Stimulated activated effector memory CD8-positive, alpha-beta T cell treated with anti-CD3 and anti-CD28 coated beads, Interleukin-12 subunit alpha, Interleukin-12 subunit beta, amount 100 ng/mL, for 72 hours (primary cell): Measurements from ENCODE around the gene SMYD4.
A peak's percentile ranks its signal among the peaks of the same experiment; 100 is the strongest.

Source experiments
- ATAC-seq: fragments of 150-1000 bp; cut with Tn5 transposase; 2 replicates; pipeline ENCODE4 v1.10.0; 2021
- DNase-seq, 2 donors: peaks; one replicate each; pipeline ENCODE4 v3.0.0; 2021 to 2022; ENCODE audit warnings: low spot score in 2 of 2
- H3K27ac Mint-ChIP-seq: one replicate; pipeline ENCODE4 v1.8.0; 2022; ENCODE audit warnings: mild to moderate bottlenecking, mixed read lengths
- H3K36me3 Mint-ChIP-seq: one replicate; pipeline ENCODE4 v1.8.0; 2022; ENCODE audit warnings: mild to moderate bottlenecking, mixed read lengths
- H3K4me1 Mint-ChIP-seq: one replicate; pipeline ENCODE4 v1.8.0; 2022; ENCODE audit warnings: mixed read lengths
- H3K4me3 Mint-ChIP-seq: one replicate; pipeline ENCODE4 v1.8.0; 2022; ENCODE audit warnings: mild to moderate bottlenecking, mixed read lengths
- H3K9me3 Mint-ChIP-seq: one replicate; pipeline ENCODE4 v1.8.0; 2022; ENCODE audit warnings: mixed read lengths

The SMYD4 gene

GRCh38 chr17:1759529-1759928 is 70.2 kb downstream of the SMYD4 start:
- ATAC-seq (no peak), DNase-seq (no peak)
- no peak overlapping the region for H3K4me3 Mint-ChIP-seq
- H3K9me3 Mint-ChIP-seq: no peaks in the 10 kb centered on the region
- H3K27ac Mint-ChIP-seq: no peak overlapping the region
- peaks cover 6% of the 10 kb centered on the region for H3K36me3 Mint-ChIP-seq
- H3K4me1 Mint-ChIP-seq: peaks cover 28% of the 10 kb centered on the region

- no peak for DNase-seq
- H3K9me3 Mint-ChIP-seq: no peaks in the 10 kb centered on the region
- H3K4me1 Mint-ChIP-seq: peaks cover 21% of the 10 kb centered on the region
- H3K36me3 Mint-ChIP-seq: peaks cover 6% of the 10 kb centered on the region
- ATAC-seq: no peak
- no peak overlapping the region for H3K27ac Mint-ChIP-seq
- H3K4me3 Mint-ChIP-seq: no peak overlapping the region
Measured at GRCh38 chr17:1758807-1759206, 70.9 kb downstream of the SMYD4 start.

GRCh38 chr17:1755827-1756262 is 73.9 kb downstream of the SMYD4 start:
- no peak overlapping the region for H3K4me3 Mint-ChIP-seq
- ATAC-seq (no peak), DNase-seq (no peak)
- peaks cover 6% of the 10 kb centered on the region for H3K36me3 Mint-ChIP-seq
- no peaks in the 10 kb centered on the region for H3K4me1 Mint-ChIP-seq
- no peaks in the 10 kb centered on the region for H3K9me3 Mint-ChIP-seq
- no peak overlapping the region for H3K27ac Mint-ChIP-seq

- no peaks in the 10 kb centered on the region for H3K9me3 Mint-ChIP-seq
- DNase-seq (no peak), ATAC-seq (no peak)
- H3K27ac Mint-ChIP-seq: no peak overlapping the region
- peaks cover 6% of the 10 kb centered on the region for H3K36me3 Mint-ChIP-seq
- H3K4me1 Mint-ChIP-seq: no peaks in the 10 kb centered on the region
- no peak overlapping the region for H3K4me3 Mint-ChIP-seq
Measured at GRCh38 chr17:1755252-1755826, 74.4 kb downstream of the SMYD4 start.

GRCh38 chr17:1754430-1755112 is 75.1 kb downstream of the SMYD4 start:
- H3K4me1 Mint-ChIP-seq: no peaks in the 10 kb centered on the region
- H3K27ac Mint-ChIP-seq: no peak overlapping the region
- no peak for ATAC-seq

GRCh38 chr17:1753767-1754429 is 75.8 kb downstream of the SMYD4 start:
- Mint-ChIP-seq H3K36me3 (peaks cover 6% of the 10 kb centered on the region), H3K9me3 (no peaks in the 10 kb centered on the region), H3K27ac (no peak overlapping the region), H3K4me1 (no peaks in the 10 kb centered on the region), H3K4me3 (no peak overlapping the region)
- ATAC-seq (no peak), DNase-seq (no peak)

More at GRCh38 chr17:1754430-1755112, 75.1 kb downstream of the SMYD4 start:
- H3K36me3 Mint-ChIP-seq: peaks cover 6% of the 10 kb centered on the region
- DNase-seq: no peak
- no peaks in the 10 kb centered on the region for H3K9me3 Mint-ChIP-seq
- H3K4me3 Mint-ChIP-seq: no peak overlapping the region

GRCh38 chr17:1752425-1753262 is 77.1 kb downstream of the SMYD4 start:
- DNase-seq (no peak), ATAC-seq (no peak)
- Mint-ChIP-seq H3K4me3 (no peak overlapping the region), H3K4me1 (no peaks in the 10 kb centered on the region), H3K9me3 (no peaks in the 10 kb centered on the region), H3K27ac (no peak overlapping the region), H3K36me3 (peaks cover 6% of the 10 kb centered on the region)

- ATAC-seq (no peak), DNase-seq (no peak)
- H3K4me1 Mint-ChIP-seq: no peaks in the 10 kb centered on the region
- H3K4me3 Mint-ChIP-seq: no peak overlapping the region
- H3K9me3 Mint-ChIP-seq: no peaks in the 10 kb centered on the region
- no peaks in the 10 kb centered on the region for H3K36me3 Mint-ChIP-seq
- no peak overlapping the region for H3K27ac Mint-ChIP-seq
Measured at GRCh38 chr17:1750628-1751027, 79.1 kb downstream of the SMYD4 start.

- ATAC-seq: no peak
- H3K36me3 Mint-ChIP-seq: no peaks in the 10 kb centered on the region
- H3K4me3 Mint-ChIP-seq: no peak overlapping the region
- no peak overlapping the region for H3K27ac Mint-ChIP-seq
- H3K9me3 Mint-ChIP-seq: no peaks in the 10 kb centered on the region
- no peak for DNase-seq
- H3K4me1 Mint-ChIP-seq: no peaks in the 10 kb centered on the region
Measured at GRCh38 chr17:1746975-1747543, 82.6 kb downstream of the SMYD4 start.

GRCh38 chr17:1745513-1746020 is 84.1 kb downstream of the SMYD4 start:
- no peaks in the 10 kb centered on the region for H3K36me3 Mint-ChIP-seq
- H3K4me3 Mint-ChIP-seq: no peak overlapping the region
- no peak overlapping the region for H3K27ac Mint-ChIP-seq
- H3K4me1 Mint-ChIP-seq: no peaks in the 10 kb centered on the region
- ATAC-seq (no peak), DNase-seq (no peak)
- H3K9me3 Mint-ChIP-seq: no peaks in the 10 kb centered on the region

GRCh38 chr17:1744551-1745512 is 84.9 kb downstream of the SMYD4 start:
- ATAC-seq (no peak), DNase-seq (no peak)
- no peak overlapping the region for H3K27ac Mint-ChIP-seq
- H3K4me3 Mint-ChIP-seq: no peak overlapping the region
- no peaks in the 10 kb centered on the region for H3K4me1 Mint-ChIP-seq
- H3K9me3 Mint-ChIP-seq: no peaks in the 10 kb centered on the region
- H3K36me3 Mint-ChIP-seq: no peaks in the 10 kb centered on the region

- Mint-ChIP-seq H3K4me1 (no peaks in the 10 kb centered on the region), H3K36me3 (no peaks in the 10 kb centered on the region), H3K27ac (peak overlapping the region; percentile 69), H3K9me3 (no peaks in the 10 kb centered on the region), H3K4me3 (no peak overlapping the region)
- no peak for ATAC-seq
- DNase-seq: no peak
Measured at GRCh38 chr17:1743088-1743439, 86.6 kb downstream of the SMYD4 start.

GRCh38 chr17:1742371-1743087 is 87.2 kb downstream of the SMYD4 start, which contains the start of gene SERPINF2:
SERPINF2 (plus strand) TSS chr17:1742871; CDS start chr17:1744996, 2,125 bp downstream.
- ATAC-seq (no peak), DNase-seq (no peak)
- no peaks in the 10 kb centered on the region for H3K4me1 Mint-ChIP-seq
- no peak within 1 kb of the TSS for H3K4me3 Mint-ChIP-seq
- H3K36me3 Mint-ChIP-seq: no peaks in the 10 kb centered on the region
- H3K9me3 Mint-ChIP-seq: no peaks in the 10 kb centered on the region
- H3K27ac Mint-ChIP-seq: peak within 1 kb of the TSS; percentile 69
